GM12878 (cell line): ENCODE measurements around the gene TET2. TPM values are rescaled to one million over a fixed set of nuclear protein-coding genes. Genes with fewer than 3 reads are reported as not detected.

Source experiments
- ATAC-seq: fragments of 200-7000 bp; cut with Tn5 transposase; 3 replicates; pipeline ENCODE4 v1.9.1; 2020; ENCODE audit warnings: mild to moderate bottlenecking, moderate library complexity
- BruUV-seq: library from RNA; stranded (reverse); fragments of 400-500 nt; replicated peaks from 2 replicates; lab custom pipeline; 2021; lab: Mats Ljungman, UMichigan
- CTCF ChIA-PET: fragments of 300-600 bp; sonication (Branson Sonifier 250); formaldehyde crosslinking; extraction: SDS; loops from one replicate; lab custom pipeline; 2021; ENCODE audit warnings: inconsistent platforms; lab: Yijun Ruan, JAX
- POLR2A ChIA-PET: fragments of 350-600 bp; formaldehyde crosslinking; extraction: SDS; loops from one replicate; lab custom pipeline; 2021; ENCODE audit warnings: inconsistent platforms; lab: Charles Lee
- RAD21 ChIA-PET: fragments of 300-600 bp; sonication (Branson Sonifier 250); formaldehyde crosslinking; loops from one replicate; lab custom pipeline; 2023; ENCODE audit warnings: antibody characterized with exemption; ENCODE audit not compliant: unreplicated experiment; lab: Charles Lee
- SMC1A ChIA-PET: fragments of 300-600 bp; sonication (Branson Sonifier 250); formaldehyde crosslinking; loops from one replicate; lab custom pipeline; 2023; ENCODE audit not compliant: unreplicated experiment, uncharacterized antibody; lab: Charles Lee
- DNase-seq: peaks from one replicate; pipeline ENCODE4 v3.0.0-alpha.2; 2011; ENCODE audit warnings: low read depth, low spot score
- FAIRE-seq: peaks from 3 replicates; lab custom pipeline; 2011; peaks lifted over from hg19 to GRCh38; lab: Jason Lieb, UNC
- H2AFZ ChIP-seq: 2 replicates; pipeline ENCODE4 v1.6.0; 2011; ENCODE audit warnings: low read depth, low read length, control low read depth; ENCODE audit not compliant: control insufficient read depth
- H3K27ac ChIP-seq: 2 replicates; pipeline ENCODE4 v1.5.1; 2011; ENCODE audit warnings: control low read depth; ENCODE audit not compliant: control insufficient read depth, insufficient read depth
- H3K27me3 ChIP-seq, 2 experiments: replicated peaks in 1 of 2; 2 replicates each; pipeline versions ENCODE4 v1.6.0 to v1.6.1; 2011; ENCODE audit warnings: low read length in 1 of 2; ENCODE audit not compliant: control insufficient read depth in 2 of 2, insufficient read depth in 2 of 2
- H3K36me3 ChIP-seq, 2 experiments: 2 replicates each; pipeline ENCODE4 v1.5.1; 2011; ENCODE audit warnings: low read length in 1 of 2; ENCODE audit not compliant: control insufficient read depth in 2 of 2, insufficient read depth in 2 of 2
- H3K4me1 ChIP-seq: 2 replicates; pipeline ENCODE4 v1.6.1; 2011; ENCODE audit warnings: mild to moderate bottlenecking, low read length, moderate library complexity, mixed read lengths; ENCODE audit not compliant: control insufficient read depth, insufficient read depth
- H3K4me2 ChIP-seq: 2 replicates; pipeline ENCODE4 v1.6.0; 2011; ENCODE audit warnings: control low read depth; ENCODE audit not compliant: control insufficient read depth, insufficient read depth
- H3K4me3 ChIP-seq: fragments of 200-600 bp; sonication (generic); 2 replicates; pipeline ENCODE4 v1.5.1; 2016
- H3K79me2 ChIP-seq: 2 replicates; pipeline ENCODE4 v1.6.0; 2011; ENCODE audit warnings: low read length; ENCODE audit not compliant: control insufficient read depth, insufficient read depth
- H3K9ac ChIP-seq: 2 replicates; pipeline ENCODE4 v1.8.0; 2011; ENCODE audit warnings: low read length, control low read depth, mixed read lengths; ENCODE audit not compliant: control insufficient read depth, insufficient read depth
- H3K9me3 ChIP-seq: replicated peaks from 3 replicates; pipeline ENCODE4 v1.5.1; 2011; ENCODE audit warnings: mild to moderate bottlenecking, low read length; ENCODE audit not compliant: control insufficient read depth, insufficient read depth
- H4K20me1 ChIP-seq: 2 replicates; pipeline ENCODE4 v1.6.0; 2011; ENCODE audit not compliant: control insufficient read depth, insufficient read depth
- BCL11A ChIP-seq: IDR thresholded peaks from 2 replicates; pipeline ENCODE4 v1.6.1; 2011; ENCODE audit warnings: low read depth, low read length
- BCLAF1 ChIP-seq: fragments of 450-650 bp; IDR thresholded peaks from 2 replicates; pipeline ENCODE4 v1.6.1; 2017; ENCODE audit warnings: antibody characterized with exemption, mild to moderate bottlenecking, moderate library complexity
- MXI1 ChIP-seq: fragments of 150-350 bp; IDR thresholded peaks from 2 replicates; pipeline ENCODE4 v1.6.1; 2011; ENCODE audit warnings: low read depth, mild to moderate bottlenecking, inconsistent platforms, low read length, improper control_type of control experiment
- POU2F2 ChIP-seq: IDR thresholded peaks from 3 replicates; pipeline ENCODE4 v1.6.1; 2011; ENCODE audit warnings: low read depth, mild to moderate bottlenecking, low read length, borderline replicate concordance
- SUPT20H ChIP-seq: IDR thresholded peaks from 2 replicates; pipeline ENCODE4 v1.6.1; 2011; ENCODE audit warnings: low read depth, mild to moderate bottlenecking, low read length, moderate library complexity, borderline replicate concordance; ENCODE audit not compliant: control insufficient read depth
- ZBED1 ChIP-seq: IDR thresholded peaks from 2 replicates; pipeline ENCODE4 v1.6.1; 2016; ENCODE audit warnings: borderline replicate concordance
- ZNF207 ChIP-seq: fragments of 450-650 bp; IDR thresholded peaks from 2 replicates; pipeline ENCODE4 v1.6.1; 2014; ENCODE audit warnings: antibody characterized with exemption, mild to moderate bottlenecking, borderline replicate concordance
- ZSCAN29 ChIP-seq: fragments of 450-650 bp; IDR thresholded peaks from 2 replicates; pipeline ENCODE4 v1.6.1; 2017; ENCODE audit warnings: mild to moderate bottlenecking, moderate library complexity
- WGBS: methylation state at CpG from one replicate; pipeline ENCODE4 v1.1.6; 2016; ENCODE audit warnings: low lambda C conversion rate; ENCODE audit not compliant: insufficient replicate concordance, insufficient coverage; ENCODE audit errors: missing lambda C conversion rate; 5-methylcytosine and 5-hydroxymethylcytosine counted together
- in situ Hi-C: fragments of 300-500 bp; cut with MboI; formaldehyde crosslinking; loops from 9 replicates; pipeline ENCODE4 v1.14.3; 2018; ENCODE audit warnings: mixed read lengths
- intact Hi-C: fragments of 100-400 bp; cut with micrococcal nuclease; formaldehyde crosslinking; loops from one replicate; pipeline ENCODE4 v1.14.2; 2022; ENCODE audit not compliant: unreplicated experiment
- polyA plus RNA-seq, 11 experiments: library from polyadenylated mRNA; depleted of rRNA in 4 of 11; unstranded in 6 of 11; stranded (reverse) in 5 of 11; fragments of >200 nt; fragmentation: Nextera tagmentation in 4 of 11; fragmentation: Illumina TruSeq in 1 of 11; extraction: Ambion mirVana in 4 of 11; extraction: Trizol in 1 of 11; gene quantifications; 1 replicate in 1 of 11; 2 replicates in 10 of 11; pipeline versions ENCODE4 v1.2.1 to v1.2.3, GENCODE V29; 2011 to 2016; ENCODE audit warnings: inconsistent platforms in 2 of 11, missing spikeins in 2 of 11, low read depth in 1 of 11
- total RNA-seq, 4 experiments: library from RNA; depleted of rRNA in 3 of 4; stranded (reverse); fragments of >200 nt in 3 of 4; fragmentation: Illumina TruSeq in 1 of 4; extraction: Trizol in 1 of 4; gene quantifications; 2 replicates each; pipeline versions ENCODE4 v1.2.1 to v1.2.3, GENCODE V29; 2013 to 2021

TET2 gene
- total and polyA plus RNA-seq, 10 of the 15 experiments (the other 5 are each of a cell fraction or from before 2014, with no cell fraction given): 3.7 to 49.0 (median 27.5) TPM

GRCh38 chr4:105210916-105211315 is 64.2 kb downstream of the TET2 start:
- no TSS peak for BruUV-seq
- CTCF ChIA-PET: interaction anchor here (0.6 to 1.2 kb wide), 4 partner anchors 10 to 52 kb away, joined by 3 to 5 read pairs (median 4); no protein-coding TSS in a partner anchor
- intact Hi-C loops: no loop called here

More at GRCh38 chr4:105210916-105211315, 64.2 kb downstream of the TET2 start:
- H3K4me3 ChIP-seq: no peak overlapping the region
- peaks cover 8% of the 10 kb centered on the region; the same call in 1 of the 2 replicates for H3K4me1 ChIP-seq
- in situ Hi-C loops: no loop called here
- ATAC-seq (no peak), DNase-seq (no peak), FAIRE-seq (no peak)
- H3K9ac ChIP-seq: no peak overlapping the region
- ChIA-PET SMC1A (interaction anchor here (0.9 kb wide), 1 partner anchor 17 kb away, joined by 3 read pairs; no protein-coding TSS in a partner anchor), POLR2A (no interaction called here)
- peaks cover 46% of the 10 kb centered on the region for H3K79me2 ChIP-seq
- H3K9me3 ChIP-seq: no peaks in the 10 kb centered on the region; the same call in 2 of the 3 replicates
- H4K20me1 ChIP-seq: no peaks in the 10 kb centered on the region
- H2AFZ ChIP-seq: no peak overlapping the region
- 96% methylated on average over 1 of the region's 1 CpG for WGBS
- no peak overlapping the region for H3K4me2 ChIP-seq
- H3K27me3 ChIP-seq: no peaks in the 10 kb centered on the region
- H3K36me3 ChIP-seq: no peaks in the 10 kb centered on the region
- peak overlapping the region; percentile 20; the same call in 1 of the 2 replicates for H3K27ac ChIP-seq
- TF ChIP-seq ZSCAN29 (no peak), BCLAF1 (no peak), BCL11A (no peak), MXI1 (no peak), SUPT20H (no peak), POU2F2 (no peak), ZBED1 (0 out of 2 replicates have a peak, but pooled peaks have one; percentile 43), ZNF207 (no peak)
- TF ChIP-seq, all 136 proteins: peak for 1
- RAD21 ChIA-PET: no interaction called here
